HG03103 (cell line): ENCODE results near the gene KCNJ18.
"Not testable (repeated sequence)": the region's sequence is repeated elsewhere in the genome, so short reads cannot be mapped to it uniquely, and the experiment has no call there.

Source experiments
- ATAC-seq: cut with Tn5 transposase; IDR thresholded peaks from one replicate; pipeline ENCODE4 v1.9.1; 2021; ENCODE audit warnings: low read depth; ENCODE audit not compliant: unreplicated experiment

Gene KCNJ18

DNA sequence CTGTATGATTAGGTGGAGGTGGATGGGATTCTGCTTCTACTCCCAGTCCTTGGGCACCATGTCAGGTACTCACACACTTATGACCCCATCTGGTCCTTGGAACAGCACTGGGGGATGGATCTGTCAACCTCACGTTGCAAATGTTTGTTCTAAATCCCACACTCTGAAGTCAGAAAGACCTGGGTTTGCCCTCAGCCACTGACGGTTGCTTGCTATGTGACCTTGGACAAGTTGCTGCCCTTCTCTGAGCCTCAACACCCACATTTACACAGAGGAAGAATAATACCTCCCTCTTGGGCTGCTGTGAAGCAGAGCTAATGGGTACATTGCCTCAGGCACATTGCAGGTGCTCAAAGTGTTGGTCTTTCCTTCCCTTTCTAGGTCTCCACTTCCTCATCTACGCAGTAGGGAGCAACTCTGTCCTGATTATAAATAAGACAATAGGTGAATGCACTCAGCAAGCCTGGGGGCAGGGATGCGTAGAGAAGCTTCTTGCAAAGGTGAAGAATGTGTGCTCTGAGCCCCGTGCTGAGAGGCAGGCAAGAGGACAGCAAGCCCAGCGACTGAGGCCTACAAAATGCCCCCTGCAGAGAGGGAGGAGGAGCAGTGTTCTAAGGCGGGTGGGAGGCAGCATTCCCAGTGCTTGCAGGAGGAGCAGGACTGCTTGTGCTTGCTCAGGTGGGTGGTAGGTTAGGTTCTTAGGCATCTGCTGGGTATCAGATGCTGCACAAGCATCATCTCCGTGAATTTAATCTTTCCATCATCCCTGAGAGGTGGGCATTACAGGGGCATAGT lies 21.8 kb upstream of the KCNJ18 start:
- not testable (repeated sequence) for ATAC-seq

DNA sequence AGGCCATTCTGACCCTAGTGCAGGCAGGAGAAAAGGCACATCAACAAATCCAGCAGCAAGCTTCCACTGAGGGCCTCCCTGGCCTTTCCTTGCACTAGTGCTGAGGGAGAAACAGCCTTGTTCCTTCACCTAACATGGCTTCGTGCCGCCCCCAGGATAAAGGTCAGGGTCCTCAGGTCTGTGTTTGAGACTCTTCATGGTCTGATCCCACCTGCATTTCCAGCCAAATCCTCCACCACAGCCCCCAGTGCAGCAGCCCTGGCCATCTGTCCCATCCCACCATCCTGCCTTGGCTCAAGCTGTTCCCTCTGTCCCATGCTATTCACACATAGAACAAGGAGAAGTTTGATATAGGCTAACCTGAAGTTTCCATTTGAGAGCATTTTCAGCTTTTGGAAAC lies 20.9 kb upstream of the KCNJ18 start:
- ATAC-seq: not testable (repeated sequence)

DNA sequence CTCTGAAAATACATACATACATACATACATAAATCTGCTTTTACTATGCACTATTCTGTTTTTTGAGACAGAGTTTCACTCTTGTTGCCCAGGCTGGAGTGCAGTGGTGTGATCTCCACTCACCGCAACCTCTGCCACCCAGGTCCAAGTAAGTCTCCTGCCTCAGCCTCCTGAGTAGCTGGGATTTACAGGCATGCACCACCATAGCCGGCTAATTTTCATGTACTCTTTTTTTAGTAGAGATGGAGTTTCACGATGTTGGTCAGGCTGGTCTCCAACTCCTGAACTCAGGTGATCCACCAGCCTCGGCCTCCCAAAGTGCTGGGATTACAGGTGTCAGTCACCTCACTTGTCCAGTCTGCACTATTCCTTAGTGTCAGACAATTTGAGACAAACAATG lies 20.5 kb upstream of the KCNJ18 start:
- not testable (repeated sequence) for ATAC-seq

DNA sequence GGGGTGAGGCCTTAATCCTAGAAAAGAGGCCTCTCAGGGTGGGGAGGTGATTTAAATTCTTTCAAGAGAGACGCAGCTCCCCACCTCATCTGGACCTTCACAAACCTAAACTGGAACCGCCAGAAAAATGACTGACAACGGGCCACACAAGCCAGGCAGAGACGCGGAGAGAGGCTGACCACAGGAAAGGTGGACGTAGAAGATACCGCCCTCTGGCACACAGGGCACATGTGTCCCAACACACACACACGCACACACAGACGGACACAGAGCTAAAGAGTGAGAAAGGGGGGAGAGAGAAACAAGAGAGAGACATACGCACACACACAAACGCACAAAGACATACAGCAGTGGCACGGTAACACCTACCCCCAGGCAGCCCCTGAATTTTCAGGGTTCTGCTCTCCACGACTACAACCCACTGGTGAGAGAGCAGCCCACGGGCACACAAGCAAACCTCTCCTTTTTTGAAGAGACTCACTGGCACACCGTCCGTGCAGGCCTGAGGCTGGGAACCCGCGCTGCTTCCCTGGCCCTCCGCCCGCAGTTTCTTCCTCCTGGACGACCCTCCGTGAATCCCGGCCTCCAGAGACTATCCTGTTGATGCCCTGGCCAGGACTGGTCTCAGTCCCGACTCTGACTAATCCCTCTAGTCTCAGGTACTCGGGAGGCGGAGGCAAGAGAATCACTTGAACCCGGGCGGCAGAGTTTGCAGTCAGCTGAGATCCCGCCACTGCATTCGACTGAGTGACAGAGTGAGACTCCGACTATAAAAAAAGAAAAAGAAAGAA lies 18.7 kb upstream of the KCNJ18 start:
- ATAC-seq: not testable (repeated sequence)

DNA sequence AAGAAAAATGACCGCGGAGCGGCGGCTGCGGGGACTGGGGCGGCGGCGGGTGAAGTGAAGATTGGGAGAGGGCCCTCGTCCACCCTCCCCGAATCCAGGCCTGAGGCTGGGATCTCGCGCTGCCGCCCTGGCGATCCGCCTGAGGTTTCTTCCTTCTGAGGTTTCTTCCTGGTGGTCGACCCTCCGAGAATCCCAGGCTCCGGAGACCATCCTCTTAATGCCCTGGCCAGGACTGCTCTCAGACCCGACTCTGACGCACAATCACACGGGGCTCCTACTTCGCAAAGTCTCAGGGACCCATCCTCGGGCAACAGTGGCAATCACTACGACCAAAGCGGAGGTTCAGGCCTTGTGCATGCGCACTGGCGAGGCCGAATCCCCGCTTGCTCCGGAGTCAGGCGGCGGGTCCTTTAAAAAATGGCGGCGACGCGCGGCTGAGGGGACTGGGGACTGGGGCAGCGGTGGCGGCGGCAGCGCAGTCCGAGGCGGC lies 18.0 kb upstream of the KCNJ18 start:
- no peak for ATAC-seq

DNA sequence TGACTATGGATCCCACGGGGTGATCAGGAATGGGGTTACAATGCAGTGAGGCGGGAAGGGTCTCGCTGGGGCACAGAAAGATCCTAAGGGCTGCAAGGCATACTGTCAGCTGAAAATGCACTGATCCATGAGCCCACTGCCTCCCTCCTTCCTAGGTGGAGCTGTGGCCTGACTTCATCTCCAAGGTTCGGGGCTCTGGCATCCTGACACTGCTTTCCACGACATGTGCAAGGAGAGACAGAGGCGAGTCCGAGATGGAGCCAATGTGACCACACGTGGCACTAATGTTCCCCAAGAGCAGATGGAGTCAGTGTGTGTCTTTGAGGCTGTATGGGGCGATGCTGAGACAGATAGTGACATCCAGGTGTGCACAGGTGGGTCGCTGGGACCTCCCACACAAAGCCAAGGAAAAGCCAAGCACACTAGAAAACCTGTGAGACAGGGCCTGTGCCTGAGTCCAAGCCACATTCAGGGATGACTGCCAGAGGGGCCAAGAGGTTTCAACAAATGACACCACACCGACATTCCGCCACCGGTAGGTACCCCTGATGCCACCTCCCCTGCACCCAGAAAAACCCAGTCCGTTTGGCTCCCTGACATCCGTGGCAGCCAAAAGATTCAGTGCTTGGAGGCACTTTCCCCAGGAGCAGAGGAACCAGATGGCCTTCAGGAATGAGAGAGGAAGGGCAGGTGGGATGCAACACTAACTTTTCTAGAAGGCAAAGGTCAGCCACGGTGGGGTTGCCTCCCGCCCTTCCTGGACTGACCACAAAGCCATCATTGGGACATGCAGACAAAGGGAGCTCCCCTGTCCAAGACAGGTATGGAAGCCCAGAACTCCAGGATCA lies 17.2 kb upstream of the KCNJ18 start:
- ATAC-seq: not testable (repeated sequence)

DNA sequence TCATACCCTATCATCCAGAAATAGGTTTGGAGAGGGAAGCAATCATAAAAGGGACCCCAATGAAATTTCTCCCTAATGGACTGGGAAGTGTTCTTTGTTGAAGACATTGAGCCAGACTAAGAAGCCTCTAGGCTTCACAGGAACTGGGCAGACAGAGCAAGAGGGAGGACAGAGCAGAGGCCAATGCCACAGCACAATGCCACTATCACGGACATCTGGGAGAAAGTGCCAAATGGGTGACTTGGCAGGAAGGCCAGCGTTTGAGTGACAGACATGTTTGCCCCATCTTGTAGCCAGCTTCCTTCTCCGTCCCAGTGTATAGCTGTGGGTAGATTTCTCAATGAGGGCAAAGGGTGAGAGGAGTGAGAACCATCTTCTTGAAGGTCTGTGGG lies 16.6 kb upstream of the KCNJ18 start:
- not testable (repeated sequence) for ATAC-seq

DNA sequence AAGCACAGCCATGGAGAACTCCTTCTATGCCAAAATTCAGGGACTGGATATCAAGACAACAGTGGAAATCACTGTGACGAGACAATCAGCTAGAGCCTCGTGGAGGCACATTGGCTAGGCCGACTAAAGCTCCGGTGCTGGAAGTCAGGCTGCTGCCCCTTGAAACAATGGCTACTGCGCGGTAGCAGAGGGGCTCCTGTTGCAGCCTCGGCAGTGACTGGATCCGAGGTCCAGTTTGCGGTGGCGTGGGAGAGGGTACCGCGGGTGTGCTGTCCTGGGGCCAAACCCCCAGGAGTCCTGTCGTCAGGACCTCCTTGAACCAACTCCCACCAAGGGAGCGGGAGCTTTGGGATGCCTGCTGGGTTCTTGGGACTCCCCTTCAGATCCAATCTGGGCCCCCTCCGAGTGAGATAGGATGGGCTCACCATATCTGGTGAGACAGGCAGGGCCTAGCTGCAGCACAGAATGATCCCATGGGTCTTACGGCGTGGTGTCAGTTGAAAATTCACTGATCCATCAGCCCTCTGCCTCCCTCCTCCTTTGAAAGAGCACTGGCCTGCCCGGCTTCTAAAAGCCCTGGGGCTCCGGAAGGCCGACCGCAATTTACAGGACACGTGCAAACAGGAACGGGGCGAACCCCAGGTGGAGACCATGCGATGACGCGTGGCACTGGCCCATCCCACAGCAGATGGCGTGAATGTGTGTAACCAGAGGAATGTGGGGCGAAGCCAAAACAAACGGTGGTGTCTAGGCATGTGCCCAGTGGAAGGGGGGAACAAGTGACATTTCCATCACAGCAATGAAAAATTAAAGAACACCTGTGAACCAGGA lies 15.8 kb upstream of the KCNJ18 start:
- ATAC-seq: no peak

DNA sequence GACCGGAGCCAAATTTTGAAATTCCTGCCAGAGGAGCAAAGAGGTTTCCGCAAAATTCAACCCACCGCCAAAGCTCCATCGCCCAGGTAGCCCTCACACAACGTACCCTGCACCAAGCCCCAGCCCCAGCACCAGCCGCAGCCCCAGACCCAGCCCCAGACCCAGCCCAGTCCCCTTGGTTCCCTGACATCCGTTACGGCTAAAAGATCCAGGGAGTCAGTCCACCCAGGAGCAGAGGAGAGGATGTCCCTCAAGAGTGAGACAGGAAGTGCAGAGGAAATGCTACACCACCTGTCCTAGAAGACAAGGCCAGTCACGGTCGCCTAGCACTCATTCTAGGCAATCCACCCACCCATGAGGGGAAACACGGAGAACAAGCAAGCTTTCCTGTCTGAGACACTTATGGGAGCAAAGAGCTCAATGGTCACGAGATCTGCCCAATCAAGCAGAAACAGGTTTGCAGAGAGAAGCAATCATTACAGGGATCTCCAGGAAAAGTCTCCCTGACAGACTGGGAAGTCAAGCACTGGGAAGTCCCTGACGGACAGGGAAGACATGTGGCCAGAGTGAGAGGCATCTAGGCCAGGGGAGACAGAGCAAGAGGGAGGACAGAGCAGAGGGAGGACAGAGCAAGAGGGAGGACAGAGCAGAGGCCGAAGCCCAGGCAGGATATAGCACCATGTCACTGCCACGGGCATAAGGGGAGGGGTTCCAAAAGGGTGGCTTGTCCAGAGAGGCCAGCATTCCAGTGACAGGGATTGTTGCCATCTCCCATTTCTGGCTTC lies 15.0 kb upstream of the KCNJ18 start:
- no peak for ATAC-seq

DNA sequence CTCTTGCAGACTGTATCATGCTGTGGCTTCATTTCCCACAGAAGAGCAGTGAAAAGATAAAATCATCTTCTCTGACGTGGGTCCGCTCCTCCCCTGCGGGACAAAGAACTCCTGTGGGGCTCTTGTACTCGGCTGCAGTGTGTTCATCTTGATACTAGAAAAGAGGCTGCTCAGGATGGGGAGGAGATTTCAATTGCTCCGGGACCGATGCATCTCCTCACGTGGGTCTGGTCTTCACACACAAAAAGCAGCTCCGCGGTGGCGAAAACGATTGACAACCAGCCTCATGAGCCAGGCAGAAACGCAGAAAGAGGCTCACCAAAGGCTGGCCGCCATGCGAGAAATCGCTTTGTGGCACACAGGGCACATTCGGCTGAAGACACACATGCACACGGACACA lies 14.4 kb upstream of the KCNJ18 start:
- ATAC-seq: no peak

DNA sequence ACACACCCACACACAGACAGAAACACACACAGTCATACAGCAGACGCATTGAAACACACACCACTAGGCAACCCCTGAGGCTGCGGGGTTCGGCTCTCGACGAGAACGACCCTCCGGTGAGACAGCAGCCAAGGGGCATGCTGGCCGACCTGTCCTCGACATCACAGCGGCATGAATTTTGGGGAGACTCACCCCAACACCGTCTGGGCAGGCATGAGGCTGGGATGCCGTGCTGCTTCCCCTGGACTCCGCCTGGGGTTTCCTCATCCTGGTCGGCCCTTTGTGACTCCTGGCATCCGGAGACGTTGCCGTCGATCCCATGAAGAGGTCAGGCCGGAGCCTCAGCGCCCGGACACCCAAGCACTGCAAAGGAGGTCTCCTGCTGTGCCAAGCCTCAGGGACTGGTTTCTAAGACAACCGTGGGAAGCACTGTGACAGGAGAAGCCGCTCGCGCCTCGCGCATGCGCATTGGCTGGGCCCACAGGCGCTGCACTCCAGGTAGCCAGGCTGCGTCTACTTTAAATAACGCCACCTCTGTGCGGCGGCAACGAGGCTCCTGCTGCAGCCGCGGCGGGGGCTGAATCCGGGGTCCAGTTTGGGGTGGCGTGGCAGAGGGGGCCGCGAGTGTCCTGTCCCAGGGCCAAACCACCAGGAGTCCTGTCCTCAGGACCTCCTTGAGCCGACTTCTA lies 13.8 kb upstream of the KCNJ18 start:
- no peak for ATAC-seq

DNA sequence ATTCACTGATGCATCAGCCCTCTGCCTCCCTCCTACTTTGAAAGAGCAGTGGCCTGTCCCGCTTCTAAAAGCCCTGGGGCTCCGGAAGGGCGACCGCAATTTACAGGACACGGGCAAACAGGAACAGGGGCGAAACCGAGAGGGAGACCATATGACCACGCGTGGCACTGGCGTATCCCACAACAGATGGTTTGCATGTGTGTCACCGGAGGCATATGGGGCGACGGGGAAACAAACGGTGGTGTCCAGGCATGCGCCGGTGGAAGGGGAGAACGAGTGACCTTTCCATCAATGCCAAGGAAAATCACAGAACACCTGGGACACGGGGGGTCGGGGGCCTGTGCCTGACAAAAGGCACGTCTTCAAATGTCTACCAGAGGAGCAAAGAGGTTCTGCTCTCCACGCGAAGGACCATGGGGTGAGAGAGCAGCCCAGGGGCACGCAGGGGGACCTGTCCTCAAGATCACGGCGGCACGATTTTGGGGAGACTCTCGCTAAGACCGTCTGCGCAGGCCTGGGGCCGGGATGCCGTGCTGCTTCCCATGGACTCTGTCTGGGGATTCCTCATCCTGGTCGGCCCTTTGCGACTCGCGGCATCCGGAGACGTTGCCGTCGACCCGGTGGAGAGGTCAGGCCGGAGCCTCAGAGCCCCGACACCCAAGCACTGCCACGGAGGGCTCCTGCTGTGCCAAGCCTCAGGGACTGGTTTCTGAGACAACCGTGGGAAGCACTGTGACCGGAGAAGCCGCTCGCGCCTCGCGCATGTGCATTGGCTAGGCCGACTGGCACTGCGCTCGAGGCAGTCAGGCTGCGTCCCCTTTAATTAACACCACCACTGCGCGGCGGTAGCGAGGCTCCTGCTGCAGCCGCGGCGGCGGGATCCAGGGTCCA lies 12.8 kb upstream of the KCNJ18 start:
- no peak for ATAC-seq

DNA sequence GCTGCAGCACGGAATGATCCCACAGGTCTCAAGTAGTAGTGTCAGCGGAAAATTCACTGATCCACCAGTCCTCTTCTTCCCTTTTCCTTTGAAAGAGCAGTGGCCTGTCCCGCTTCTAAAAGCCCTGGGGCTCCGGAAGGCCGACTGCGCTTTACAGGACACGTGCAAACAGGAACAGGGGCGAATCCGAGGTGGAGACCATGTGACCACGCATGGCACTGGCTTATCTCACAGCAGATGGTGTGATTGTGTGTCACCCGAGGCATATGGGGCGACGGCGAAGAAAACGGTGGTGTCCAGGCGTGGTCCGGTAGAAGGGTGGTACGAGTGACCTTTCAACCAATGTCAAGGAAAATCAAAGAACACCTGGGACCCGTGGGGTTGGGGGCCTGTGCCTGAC lies 12.0 kb upstream of the KCNJ18 start:
- ATAC-seq: no peak

DNA sequence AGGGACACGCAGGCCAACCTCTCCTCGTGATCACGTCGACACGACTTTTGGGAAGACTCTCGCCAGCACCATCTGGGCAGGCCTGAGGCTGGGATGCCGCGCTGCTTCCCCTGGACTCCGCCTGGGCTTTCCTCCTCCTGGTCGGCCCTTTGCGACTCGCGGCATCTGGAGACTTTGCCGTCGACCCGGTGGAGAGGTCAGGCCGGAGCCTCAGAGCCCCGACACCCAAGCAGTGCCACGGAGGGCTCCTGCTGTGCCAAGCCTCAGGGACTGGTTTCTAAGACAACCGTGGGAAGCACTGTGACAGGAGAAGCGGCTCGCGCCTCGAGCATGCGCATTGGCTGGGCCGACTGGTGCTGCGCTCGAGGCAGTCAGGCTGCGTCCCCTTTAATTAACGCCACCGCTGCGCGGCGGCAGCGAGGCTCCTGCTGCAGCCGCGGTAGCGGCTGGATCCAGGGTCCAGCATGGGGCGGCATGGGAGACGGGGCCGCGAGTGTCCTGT lies 11.4 kb upstream of the KCNJ18 start:
- ATAC-seq: not testable (repeated sequence)

DNA sequence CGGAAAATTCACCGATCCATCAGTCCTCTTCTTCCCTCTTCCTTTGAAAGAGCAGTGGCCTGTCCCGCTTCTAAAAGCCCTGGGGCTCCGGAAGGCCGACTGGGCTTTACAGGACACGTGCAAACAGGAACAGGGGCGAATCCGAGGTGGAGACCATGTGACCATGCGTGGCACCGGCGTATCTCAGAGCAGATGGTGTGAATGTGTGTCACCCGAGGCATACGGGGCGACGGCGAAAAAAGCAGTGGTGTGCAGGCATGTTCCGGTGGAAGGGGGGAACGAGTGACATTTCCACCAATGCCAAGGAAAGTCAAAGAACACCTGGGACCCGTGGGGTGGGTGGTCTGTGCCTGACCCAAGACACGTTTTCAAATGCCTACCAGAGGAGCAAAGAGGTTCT lies 10.7 kb upstream of the KCNJ18 start:
- not testable (repeated sequence) for ATAC-seq

DNA sequence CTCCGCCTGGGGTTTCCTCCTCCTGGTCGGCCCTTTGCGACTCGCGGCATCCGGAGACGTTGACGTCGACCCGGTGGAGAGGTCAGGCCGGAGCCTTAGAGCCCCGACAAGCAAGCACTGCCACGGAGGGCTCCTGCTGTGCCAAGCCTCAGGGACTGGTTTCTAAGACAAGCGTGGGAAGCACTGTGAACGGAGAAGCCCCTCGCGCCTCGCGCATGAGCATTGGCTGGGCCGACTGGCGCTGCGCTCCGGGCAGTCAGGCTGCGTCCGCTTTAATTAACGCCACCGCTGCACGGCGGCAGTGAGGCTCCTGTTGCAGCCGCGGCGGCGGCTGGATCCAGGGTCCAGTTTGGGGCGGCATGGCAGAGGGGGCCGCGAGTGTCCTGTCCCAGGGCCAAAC lies 10.2 kb upstream of the KCNJ18 start:
- not testable (repeated sequence) for ATAC-seq

DNA sequence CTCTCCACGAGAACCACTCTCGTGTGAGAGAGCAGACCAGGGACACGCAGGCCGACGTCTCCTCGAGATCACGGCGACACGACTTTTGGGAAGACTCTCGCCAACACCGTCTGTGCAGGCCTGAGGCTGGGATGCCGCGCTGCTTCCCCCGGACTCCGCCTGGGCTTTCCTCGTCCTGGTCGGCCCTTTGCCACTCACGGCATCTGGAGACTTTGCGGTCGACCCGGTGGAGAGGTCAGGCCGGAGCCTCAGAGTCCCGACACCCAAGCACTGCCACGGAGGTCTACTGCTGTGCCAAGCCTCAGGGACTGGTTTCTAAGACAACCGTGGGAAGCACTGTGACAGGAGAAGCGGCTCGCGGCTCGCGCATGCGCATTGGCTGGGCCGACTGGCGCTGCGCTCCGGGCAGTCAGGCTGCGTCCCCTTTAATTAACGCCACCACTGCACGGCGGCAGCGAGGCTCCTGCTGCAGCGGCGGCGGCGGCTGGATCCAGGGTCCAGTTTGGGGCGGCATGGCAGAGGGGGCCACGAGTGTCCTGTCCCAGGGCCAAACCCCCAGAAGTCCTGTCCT lies 9.1 kb upstream of the KCNJ18 start:
- not testable (repeated sequence) for ATAC-seq
